HEK293 (cell line): Measurements from ENCODE around the gene RBM10.

Experiments
- KLF16 ChIP-seq: fragments of 450-650 bp; formaldehyde crosslinking; IDR thresholded peaks from 2 replicates; pipeline ENCODE4 v1.5.1; 2017; ENCODE audit warnings: missing biosample characterization, missing genetic modification characterization
- MZF1 ChIP-seq: fragments of 450-650 bp; formaldehyde crosslinking; IDR thresholded peaks from 2 replicates; pipeline ENCODE4 v1.5.1; 2017; ENCODE audit warnings: missing biosample characterization, missing genetic modification characterization, borderline replicate concordance
- TCF7L2 ChIP-seq: IDR thresholded peaks from 2 replicates; pipeline ENCODE4 v1.6.1; 2011; ENCODE audit warnings: low read depth, mild to moderate bottlenecking, inconsistent platforms, low read length, moderate library complexity, borderline replicate concordance
- ZNF324 ChIP-seq: fragments of 450-650 bp; formaldehyde crosslinking; IDR thresholded peaks from 2 replicates; pipeline ENCODE4 v1.5.1; 2016; ENCODE audit warnings: missing biosample characterization, missing genetic modification characterization
- ZNF335 ChIP-seq: fragments of 450-650 bp; formaldehyde crosslinking; conservative IDR thresholded peaks from 2 replicates; pipeline ENCODE4 v1.5.1; 2016; ENCODE audit warnings: missing biosample characterization, missing genetic modification characterization
- ZNF366 ChIP-seq: fragments of 450-650 bp; formaldehyde crosslinking; conservative IDR thresholded peaks from 2 replicates; pipeline ENCODE4 v1.5.1; 2016; ENCODE audit warnings: missing biosample characterization, missing genetic modification characterization
- ZNF394 ChIP-seq: fragments of 450-650 bp; formaldehyde crosslinking; IDR thresholded peaks from 2 replicates; pipeline ENCODE4 v1.5.1; 2016; ENCODE audit warnings: missing biosample characterization, missing genetic modification characterization, mild to moderate bottlenecking, moderate library complexity, borderline replicate concordance
- ZNF426 ChIP-seq: fragments of 450-650 bp; formaldehyde crosslinking; IDR thresholded peaks from 2 replicates; pipeline ENCODE4 v1.5.1; 2017; ENCODE audit warnings: missing biosample characterization, missing genetic modification characterization, mild to moderate bottlenecking, inconsistent platforms, moderate library complexity
- ZNF677 ChIP-seq: fragments of 450-650 bp; IDR thresholded peaks from 2 replicates; pipeline ENCODE4 v1.5.0; 2018; ENCODE audit warnings: missing biosample characterization, mild to moderate bottlenecking, missing genetic modification characterization, moderate library complexity
- TF ChIP-seq, protein P1 (sequence below): fragments of 450-650 bp; formaldehyde crosslinking; IDR thresholded peaks from 2 replicates; pipeline ENCODE4 v1.5.1; 2016; ENCODE audit warnings: missing biosample characterization, missing genetic modification characterization
- TF ChIP-seq, protein P2 (sequence below): fragments of 450-650 bp; formaldehyde crosslinking; IDR thresholded peaks from 2 replicates; pipeline ENCODE4 v1.5.1; 2016; ENCODE audit warnings: missing biosample characterization, missing genetic modification characterization
- TF ChIP-seq, protein P3 (sequence below): fragments of 450-650 bp; formaldehyde crosslinking; IDR thresholded peaks from 2 replicates; pipeline ENCODE4 v1.5.1; 2016; ENCODE audit warnings: missing biosample characterization, missing genetic modification characterization, low read depth
- TF ChIP-seq, protein P4 (sequence below): fragments of 450-650 bp; formaldehyde crosslinking; IDR thresholded peaks from 2 replicates; pipeline ENCODE4 v1.5.1; 2017; ENCODE audit warnings: missing biosample characterization, missing genetic modification characterization

DNA sequence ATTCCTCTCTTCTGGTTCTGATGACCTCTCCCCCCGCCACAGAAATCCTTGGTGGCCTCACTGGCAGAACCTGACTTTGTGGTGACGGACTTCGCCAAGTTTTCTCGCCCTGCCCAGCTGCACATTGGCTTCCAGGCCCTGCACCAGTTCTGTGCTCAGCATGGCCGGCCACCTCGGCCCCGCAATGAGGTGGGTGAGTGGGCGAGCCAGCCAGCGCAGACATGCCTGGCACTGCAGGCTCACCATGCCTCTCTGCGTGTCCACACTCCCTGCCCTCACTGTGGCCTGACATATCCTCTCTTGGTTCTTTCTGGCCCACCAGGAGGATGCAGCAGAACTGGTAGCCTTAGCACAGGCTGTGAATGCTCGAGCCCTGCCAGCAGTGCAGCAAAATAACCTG lies 57.3 kb downstream of the RBM10 start:
- TF ChIP-seq ZNF394 (no peak), ZNF366 (tag by site-specific recombination) (no peak), KLF16 (no peak), ZNF426 (tag by site-specific recombination) (no peak), ZNF324 (tag by site-specific recombination) (no peak), ZNF335 (tag by site-specific recombination) (no peak), ZNF677 (no peak), TCF7L2 (no peak), MZF1 (tag by site-specific recombination) (no peak)
- TF ChIP-seq, protein P1, sequence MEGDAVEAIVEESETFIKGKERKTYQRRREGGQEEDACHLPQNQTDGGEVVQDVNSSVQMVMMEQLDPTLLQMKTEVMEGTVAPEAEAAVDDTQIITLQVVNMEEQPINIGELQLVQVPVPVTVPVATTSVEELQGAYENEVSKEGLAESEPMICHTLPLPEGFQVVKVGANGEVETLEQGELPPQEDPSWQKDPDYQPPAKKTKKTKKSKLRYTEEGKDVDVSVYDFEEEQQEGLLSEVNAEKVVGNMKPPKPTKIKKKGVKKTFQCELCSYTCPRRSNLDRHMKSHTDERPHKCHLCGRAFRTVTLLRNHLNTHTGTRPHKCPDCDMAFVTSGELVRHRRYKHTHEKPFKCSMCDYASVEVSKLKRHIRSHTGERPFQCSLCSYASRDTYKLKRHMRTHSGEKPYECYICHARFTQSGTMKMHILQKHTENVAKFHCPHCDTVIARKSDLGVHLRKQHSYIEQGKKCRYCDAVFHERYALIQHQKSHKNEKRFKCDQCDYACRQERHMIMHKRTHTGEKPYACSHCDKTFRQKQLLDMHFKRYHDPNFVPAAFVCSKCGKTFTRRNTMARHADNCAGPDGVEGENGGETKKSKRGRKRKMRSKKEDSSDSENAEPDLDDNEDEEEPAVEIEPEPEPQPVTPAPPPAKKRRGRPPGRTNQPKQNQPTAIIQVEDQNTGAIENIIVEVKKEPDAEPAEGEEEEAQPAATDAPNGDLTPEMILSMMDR, result no peak
- TF ChIP-seq, protein P2, sequence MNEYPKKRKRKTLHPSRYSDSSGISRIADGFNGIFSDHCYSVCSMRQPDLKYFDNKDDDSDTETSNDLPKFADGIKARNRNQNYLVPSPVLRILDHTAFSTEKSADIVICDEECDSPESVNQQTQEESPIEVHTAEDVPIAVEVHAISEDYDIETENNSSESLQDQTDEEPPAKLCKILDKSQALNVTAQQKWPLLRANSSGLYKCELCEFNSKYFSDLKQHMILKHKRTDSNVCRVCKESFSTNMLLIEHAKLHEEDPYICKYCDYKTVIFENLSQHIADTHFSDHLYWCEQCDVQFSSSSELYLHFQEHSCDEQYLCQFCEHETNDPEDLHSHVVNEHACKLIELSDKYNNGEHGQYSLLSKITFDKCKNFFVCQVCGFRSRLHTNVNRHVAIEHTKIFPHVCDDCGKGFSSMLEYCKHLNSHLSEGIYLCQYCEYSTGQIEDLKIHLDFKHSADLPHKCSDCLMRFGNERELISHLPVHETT (tag by site-specific recombination), result no peak
- TF ChIP-seq, protein P3, sequence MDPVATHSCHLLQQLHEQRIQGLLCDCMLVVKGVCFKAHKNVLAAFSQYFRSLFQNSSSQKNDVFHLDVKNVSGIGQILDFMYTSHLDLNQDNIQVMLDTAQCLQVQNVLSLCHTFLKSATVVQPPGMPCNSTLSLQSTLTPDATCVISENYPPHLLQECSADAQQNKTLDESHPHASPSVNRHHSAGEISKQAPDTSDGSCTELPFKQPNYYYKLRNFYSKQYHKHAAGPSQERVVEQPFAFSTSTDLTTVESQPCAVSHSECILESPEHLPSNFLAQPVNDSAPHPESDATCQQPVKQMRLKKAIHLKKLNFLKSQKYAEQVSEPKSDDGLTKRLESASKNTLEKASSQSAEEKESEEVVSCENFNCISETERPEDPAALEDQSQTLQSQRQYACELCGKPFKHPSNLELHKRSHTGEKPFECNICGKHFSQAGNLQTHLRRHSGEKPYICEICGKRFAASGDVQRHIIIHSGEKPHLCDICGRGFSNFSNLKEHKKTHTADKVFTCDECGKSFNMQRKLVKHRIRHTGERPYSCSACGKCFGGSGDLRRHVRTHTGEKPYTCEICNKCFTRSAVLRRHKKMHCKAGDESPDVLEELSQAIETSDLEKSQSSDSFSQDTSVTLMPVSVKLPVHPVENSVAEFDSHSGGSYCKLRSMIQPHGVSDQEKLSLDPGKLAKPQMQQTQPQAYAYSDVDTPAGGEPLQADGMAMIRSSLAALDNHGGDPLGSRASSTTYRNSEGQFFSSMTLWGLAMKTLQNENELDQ (tag by site-specific recombination), result no peak
- TF ChIP-seq, protein P4, sequence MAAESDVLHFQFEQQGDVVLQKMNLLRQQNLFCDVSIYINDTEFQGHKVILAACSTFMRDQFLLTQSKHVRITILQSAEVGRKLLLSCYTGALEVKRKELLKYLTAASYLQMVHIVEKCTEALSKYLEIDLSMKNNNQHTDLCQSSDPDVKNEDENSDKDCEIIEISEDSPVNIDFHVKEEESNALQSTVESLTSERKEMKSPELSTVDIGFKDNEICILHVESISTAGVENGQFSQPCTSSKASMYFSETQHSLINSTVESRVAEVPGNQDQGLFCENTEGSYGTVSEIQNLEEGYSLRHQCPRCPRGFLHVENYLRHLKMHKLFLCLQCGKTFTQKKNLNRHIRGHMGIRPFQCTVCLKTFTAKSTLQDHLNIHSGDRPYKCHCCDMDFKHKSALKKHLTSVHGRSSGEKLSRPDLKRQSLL (tag by site-specific recombination), result no peak
